ENCODE results near the gene METTL26.
"Not testable (repeated sequence)": the region's sequence is repeated elsewhere in the genome, so short reads cannot be mapped to it uniquely, and the experiment has no call there.

The METTL26 gene

GRCh38 chr16:606656-607307, 29.3 kb downstream of the METTL26 start:
- no peak for DNase-seq (ENCODE audit: extremely low read depth, insufficient read length)
- TF ChIP-seq, protein P1, sequence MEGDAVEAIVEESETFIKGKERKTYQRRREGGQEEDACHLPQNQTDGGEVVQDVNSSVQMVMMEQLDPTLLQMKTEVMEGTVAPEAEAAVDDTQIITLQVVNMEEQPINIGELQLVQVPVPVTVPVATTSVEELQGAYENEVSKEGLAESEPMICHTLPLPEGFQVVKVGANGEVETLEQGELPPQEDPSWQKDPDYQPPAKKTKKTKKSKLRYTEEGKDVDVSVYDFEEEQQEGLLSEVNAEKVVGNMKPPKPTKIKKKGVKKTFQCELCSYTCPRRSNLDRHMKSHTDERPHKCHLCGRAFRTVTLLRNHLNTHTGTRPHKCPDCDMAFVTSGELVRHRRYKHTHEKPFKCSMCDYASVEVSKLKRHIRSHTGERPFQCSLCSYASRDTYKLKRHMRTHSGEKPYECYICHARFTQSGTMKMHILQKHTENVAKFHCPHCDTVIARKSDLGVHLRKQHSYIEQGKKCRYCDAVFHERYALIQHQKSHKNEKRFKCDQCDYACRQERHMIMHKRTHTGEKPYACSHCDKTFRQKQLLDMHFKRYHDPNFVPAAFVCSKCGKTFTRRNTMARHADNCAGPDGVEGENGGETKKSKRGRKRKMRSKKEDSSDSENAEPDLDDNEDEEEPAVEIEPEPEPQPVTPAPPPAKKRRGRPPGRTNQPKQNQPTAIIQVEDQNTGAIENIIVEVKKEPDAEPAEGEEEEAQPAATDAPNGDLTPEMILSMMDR (IDR thresholded peaks at IDR 0.05; ENCODE audit: insufficient read depth, low read length, poor library complexity, severe bottlenecking), result no peak
- Histone ChIP-seq H3K27me3 (replicated peaks; ENCODE audit: control insufficient read depth, insufficient read depth, low read length) (no peaks in the 10 kb centered on the region), H3K4me3 (replicated peaks; ENCODE audit: low read depth, low read length) (no peak overlapping the region), H3K36me3 (ENCODE audit: control insufficient read depth, insufficient read depth, low read length) (no peaks in the 10 kb centered on the region; the same call in 1 of the 2 replicates)

- H3K4me3 ChIP-seq (replicated peaks; ENCODE audit: low read depth, low read length), result no peak overlapping the region
- H3K27me3 ChIP-seq (replicated peaks; ENCODE audit: control insufficient read depth, insufficient read depth, low read length), result no peaks in the 10 kb centered on the region
- TF ChIP-seq, protein P1 (IDR thresholded peaks at IDR 0.05; ENCODE audit: insufficient read depth, low read length, poor library complexity, severe bottlenecking), result no peak
- H3K36me3 ChIP-seq (ENCODE audit: control insufficient read depth, insufficient read depth, low read length), result peaks cover under 1% of the 10 kb centered on the region; the same call in 1 of the 2 replicates
- no peak for DNase-seq (ENCODE audit: extremely low read depth, insufficient read length)
Observed at GRCh38 chr16:603933-604332, 32.2 kb downstream of the METTL26 start.

DNA sequence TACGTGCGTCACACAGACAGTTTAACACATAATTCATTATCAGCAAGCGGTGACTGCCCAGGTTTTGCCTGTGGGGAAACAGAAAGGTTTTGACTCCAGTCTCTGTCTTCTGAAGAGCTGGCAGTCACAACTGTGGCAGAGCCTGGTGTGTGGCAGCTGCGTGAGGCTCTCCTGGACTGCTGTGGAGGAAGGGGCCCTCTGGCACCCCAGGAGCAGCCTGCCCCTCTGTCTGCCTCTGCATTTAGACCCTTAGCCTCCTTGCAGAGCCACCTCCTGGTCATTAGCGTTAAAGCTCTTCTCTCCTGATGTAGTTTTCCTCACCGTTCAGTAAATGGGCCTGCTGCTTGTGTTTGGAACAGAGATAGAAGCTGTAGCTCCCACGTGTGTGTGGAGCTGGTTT, 35.3 kb downstream of the METTL26 start:
- DNase-seq (ENCODE audit: extremely low read depth, insufficient read length), result no peak
- Histone ChIP-seq H3K27me3 (replicated peaks; ENCODE audit: control insufficient read depth, insufficient read depth, low read length) (no peaks in the 10 kb centered on the region), H3K36me3 (ENCODE audit: control insufficient read depth, insufficient read depth, low read length) (peaks cover 1% of the 10 kb centered on the region), H3K4me3 (replicated peaks; ENCODE audit: low read depth, low read length) (no peak overlapping the region)
- TF ChIP-seq, protein P1 (IDR thresholded peaks at IDR 0.05; ENCODE audit: insufficient read depth, low read length, poor library complexity, severe bottlenecking), result peak; percentile 21

- H3K36me3 ChIP-seq (ENCODE audit: control insufficient read depth, insufficient read depth, low read length), result peaks cover 1% of the 10 kb centered on the region
- no peak for DNase-seq (ENCODE audit: extremely low read depth, insufficient read length)
- H3K4me3 ChIP-seq (replicated peaks; ENCODE audit: low read depth, low read length), result no peak overlapping the region
- TF ChIP-seq, protein P1 (IDR thresholded peaks at IDR 0.05; ENCODE audit: insufficient read depth, low read length, poor library complexity, severe bottlenecking), result no peak
- H3K27me3 ChIP-seq (replicated peaks; ENCODE audit: control insufficient read depth, insufficient read depth, low read length), result no peaks in the 10 kb centered on the region
Observed at GRCh38 chr16:598823-599739, 37.0 kb downstream of the METTL26 start.

GRCh38 chr16:597655-598054, 38.5 kb downstream of the METTL26 start:
- DNase-seq (ENCODE audit: extremely low read depth, insufficient read length); H3K4me3 ChIP-seq (replicated peaks; ENCODE audit: low read depth, low read length); H3K27me3 ChIP-seq (replicated peaks; ENCODE audit: control insufficient read depth, insufficient read depth, low read length); H3K36me3 ChIP-seq (ENCODE audit: control insufficient read depth, insufficient read depth, low read length): not testable (repeated sequence)

- DNase-seq (ENCODE audit: extremely low read depth, insufficient read length), result no peak
- TF ChIP-seq, protein P1 (IDR thresholded peaks at IDR 0.05; ENCODE audit: insufficient read depth, low read length, poor library complexity, severe bottlenecking), result no peak
Observed at GRCh38 chr16:596736-597060, 39.4 kb downstream of the METTL26 start.

More at GRCh38 chr16:596736-597060, 39.4 kb downstream of the METTL26 start:
- no peak overlapping the region for H3K4me3 ChIP-seq (replicated peaks; ENCODE audit: low read depth, low read length)
- H3K27me3 ChIP-seq (replicated peaks; ENCODE audit: control insufficient read depth, insufficient read depth, low read length), result no peaks in the 10 kb centered on the region
- H3K36me3 ChIP-seq (ENCODE audit: control insufficient read depth, insufficient read depth, low read length), result peaks cover 1% of the 10 kb centered on the region

Data from GM06990 (cell line).